Measurements from ENCODE around the gene HSD11B1.

DNA sequence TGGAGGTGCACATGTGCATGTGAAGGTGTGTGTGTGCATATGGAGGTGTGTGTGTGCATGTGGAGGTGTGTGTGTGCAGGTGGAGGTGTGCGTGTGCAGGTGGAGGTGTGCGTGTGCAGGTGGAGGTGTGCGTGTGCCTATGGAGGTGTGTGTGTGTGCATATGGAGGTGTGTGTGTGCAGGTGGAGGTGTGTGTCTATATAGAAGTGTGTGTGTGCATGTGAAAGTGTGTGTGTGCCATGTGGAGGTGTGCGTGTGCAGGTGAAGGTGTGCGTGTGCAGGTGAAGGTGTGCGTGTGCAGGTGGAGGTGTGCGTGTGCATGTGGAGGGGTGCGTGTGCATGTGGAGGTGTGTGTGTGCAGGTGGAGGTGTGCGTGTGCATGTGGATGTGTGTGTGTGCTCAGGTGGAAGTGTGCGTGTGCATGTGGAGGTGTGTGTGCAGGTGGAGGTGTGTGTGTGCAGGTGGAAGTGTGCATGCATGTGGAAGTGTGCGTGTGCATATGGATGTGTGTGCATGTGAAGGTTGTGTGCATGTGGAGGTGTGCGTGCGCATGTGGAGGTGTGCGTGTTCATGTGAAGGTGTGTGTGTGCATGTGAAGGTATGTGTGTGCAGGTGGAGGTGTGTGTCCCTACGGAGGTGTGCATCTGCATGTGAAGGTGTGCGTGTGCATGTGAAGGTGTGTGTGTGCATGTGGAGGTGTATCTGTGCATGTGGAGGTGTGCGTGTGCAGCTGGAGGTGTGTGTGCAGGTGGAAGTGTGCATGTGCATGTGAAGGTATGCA lies 66.2 kb downstream of the HSD11B1 start:
- TF ChIP-seq, protein P1, sequence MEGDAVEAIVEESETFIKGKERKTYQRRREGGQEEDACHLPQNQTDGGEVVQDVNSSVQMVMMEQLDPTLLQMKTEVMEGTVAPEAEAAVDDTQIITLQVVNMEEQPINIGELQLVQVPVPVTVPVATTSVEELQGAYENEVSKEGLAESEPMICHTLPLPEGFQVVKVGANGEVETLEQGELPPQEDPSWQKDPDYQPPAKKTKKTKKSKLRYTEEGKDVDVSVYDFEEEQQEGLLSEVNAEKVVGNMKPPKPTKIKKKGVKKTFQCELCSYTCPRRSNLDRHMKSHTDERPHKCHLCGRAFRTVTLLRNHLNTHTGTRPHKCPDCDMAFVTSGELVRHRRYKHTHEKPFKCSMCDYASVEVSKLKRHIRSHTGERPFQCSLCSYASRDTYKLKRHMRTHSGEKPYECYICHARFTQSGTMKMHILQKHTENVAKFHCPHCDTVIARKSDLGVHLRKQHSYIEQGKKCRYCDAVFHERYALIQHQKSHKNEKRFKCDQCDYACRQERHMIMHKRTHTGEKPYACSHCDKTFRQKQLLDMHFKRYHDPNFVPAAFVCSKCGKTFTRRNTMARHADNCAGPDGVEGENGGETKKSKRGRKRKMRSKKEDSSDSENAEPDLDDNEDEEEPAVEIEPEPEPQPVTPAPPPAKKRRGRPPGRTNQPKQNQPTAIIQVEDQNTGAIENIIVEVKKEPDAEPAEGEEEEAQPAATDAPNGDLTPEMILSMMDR (IDR thresholded peaks at IDR 0.05) = no peak
- no peak for TF ChIP-seq POLR2A (IDR thresholded peaks at IDR 0.05)

All from testis (tissue), 2 donors.